Parathyroid adenoma (tissue), 2 donors: ENCODE measurements around the gene FUT6.

Experiments
- H2AFZ ChIP-seq: fragments of 300-600 bp; sonication (generic); one replicate; pipeline ENCODE4 v1.7.0; 2017; ENCODE audit warnings: antibody characterized with exemption, mild to moderate bottlenecking
- H3K27ac ChIP-seq: fragments of 300-600 bp; sonication (generic); one replicate; pipeline ENCODE4 v1.7.0; 2017
- H3K27me3 ChIP-seq: fragments of 300-600 bp; sonication (generic); one replicate; pipeline ENCODE4 v1.7.0; 2017; ENCODE audit warnings: low read length; ENCODE audit not compliant: control insufficient read depth, insufficient read depth
- H3K36me3 ChIP-seq: fragments of 300-600 bp; sonication (generic); one replicate; pipeline ENCODE4 v1.7.0; 2017; ENCODE audit warnings: low read length; ENCODE audit not compliant: control insufficient read depth, insufficient read depth
- H3K4me1 ChIP-seq: fragments of 300-600 bp; sonication (generic); one replicate; pipeline ENCODE4 v1.7.0; 2017; ENCODE audit warnings: control low read depth
- H3K4me2 ChIP-seq: fragments of 300-600 bp; sonication (generic); one replicate; pipeline ENCODE4 v1.7.0; 2017; ENCODE audit warnings: low read length
- H3K4me3 ChIP-seq: fragments of 300-600 bp; sonication (generic); one replicate; pipeline ENCODE4 v1.7.0; 2017; ENCODE audit warnings: low read depth, low read length
- H3K79me2 ChIP-seq: fragments of 300-600 bp; sonication (generic); one replicate; pipeline ENCODE4 v1.7.0; 2017; ENCODE audit warnings: control low read depth
- H3K9ac ChIP-seq: fragments of 300-600 bp; sonication (generic); one replicate; pipeline ENCODE4 v1.7.0; 2017; ENCODE audit warnings: mild to moderate bottlenecking
- H3K9me3 ChIP-seq: fragments of 300-600 bp; sonication (generic); one replicate; pipeline ENCODE4 v1.7.0; 2017; ENCODE audit warnings: low read length; ENCODE audit not compliant: control insufficient read depth
- TF ChIP-seq, protein P1 (sequence below): fragments of 300-600 bp; sonication (generic); IDR thresholded peaks from one replicate; pipeline ENCODE4 v1.7.0; 2017; ENCODE audit warnings: antibody characterized with exemption, mild to moderate bottlenecking
- donor health status: primary hyperparathyroidism.

The FUT6 gene

DNA sequence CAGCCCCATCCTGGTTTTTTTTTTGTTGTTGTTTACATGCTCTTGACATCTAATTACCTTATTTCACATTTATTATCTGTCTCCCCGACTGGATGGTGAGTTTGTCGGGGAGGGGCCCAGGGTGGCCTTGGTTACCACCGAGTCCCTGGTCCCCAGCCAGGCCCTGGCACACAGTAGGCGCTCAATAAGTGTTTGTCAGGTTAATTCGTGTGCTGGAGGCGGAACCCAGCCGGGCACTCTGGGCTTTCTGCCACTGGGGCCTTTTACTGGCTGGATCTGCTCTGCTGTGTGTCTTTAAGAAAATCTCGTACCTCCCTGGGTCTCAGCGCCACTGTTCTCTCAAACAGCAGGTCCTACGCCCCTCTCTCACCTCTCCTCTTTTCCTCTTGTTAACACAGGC, 30.0 kb downstream of the FUT6 start:
- Histone ChIP-seq H3K9ac (no peak overlapping the region), H3K4me3 (no peak overlapping the region), H3K4me2 (no peak overlapping the region), H3K4me1 (no peaks in the 10 kb centered on the region), H3K27me3 (no peaks in the 10 kb centered on the region), H3K36me3 (no peaks in the 10 kb centered on the region), H3K9me3 (no peaks in the 10 kb centered on the region), H2AFZ (no peak overlapping the region), H3K79me2 (no peaks in the 10 kb centered on the region), H3K27ac (no peak overlapping the region)
- TF ChIP-seq, protein P1, sequence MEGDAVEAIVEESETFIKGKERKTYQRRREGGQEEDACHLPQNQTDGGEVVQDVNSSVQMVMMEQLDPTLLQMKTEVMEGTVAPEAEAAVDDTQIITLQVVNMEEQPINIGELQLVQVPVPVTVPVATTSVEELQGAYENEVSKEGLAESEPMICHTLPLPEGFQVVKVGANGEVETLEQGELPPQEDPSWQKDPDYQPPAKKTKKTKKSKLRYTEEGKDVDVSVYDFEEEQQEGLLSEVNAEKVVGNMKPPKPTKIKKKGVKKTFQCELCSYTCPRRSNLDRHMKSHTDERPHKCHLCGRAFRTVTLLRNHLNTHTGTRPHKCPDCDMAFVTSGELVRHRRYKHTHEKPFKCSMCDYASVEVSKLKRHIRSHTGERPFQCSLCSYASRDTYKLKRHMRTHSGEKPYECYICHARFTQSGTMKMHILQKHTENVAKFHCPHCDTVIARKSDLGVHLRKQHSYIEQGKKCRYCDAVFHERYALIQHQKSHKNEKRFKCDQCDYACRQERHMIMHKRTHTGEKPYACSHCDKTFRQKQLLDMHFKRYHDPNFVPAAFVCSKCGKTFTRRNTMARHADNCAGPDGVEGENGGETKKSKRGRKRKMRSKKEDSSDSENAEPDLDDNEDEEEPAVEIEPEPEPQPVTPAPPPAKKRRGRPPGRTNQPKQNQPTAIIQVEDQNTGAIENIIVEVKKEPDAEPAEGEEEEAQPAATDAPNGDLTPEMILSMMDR = no peak

DNA sequence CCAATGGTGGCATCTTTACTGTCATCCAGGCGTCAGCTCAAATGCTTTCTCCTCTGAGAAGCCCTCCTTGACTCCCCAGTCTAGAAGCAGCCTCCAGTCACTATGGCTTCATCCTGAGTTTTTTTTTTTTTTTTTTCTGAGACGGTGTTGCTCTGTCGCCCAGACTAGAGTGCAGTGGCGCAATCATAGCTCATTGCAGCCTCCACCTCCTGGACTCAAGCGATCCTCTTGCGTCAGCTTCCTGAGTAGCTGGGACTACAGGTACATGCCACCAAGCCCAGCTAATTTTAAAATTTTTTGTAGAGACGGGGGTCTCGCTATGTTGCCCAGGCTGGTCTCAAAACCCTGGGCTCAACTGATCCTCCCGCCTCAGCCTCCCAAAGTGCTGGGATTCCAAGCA, 30.4 kb downstream of the FUT6 start:
- Histone ChIP-seq H3K27ac (no peak overlapping the region), H3K4me2 (no peak overlapping the region), H3K4me3 (no peak overlapping the region), H3K79me2 (no peaks in the 10 kb centered on the region), H3K9me3 (no peaks in the 10 kb centered on the region), H3K9ac (no peak overlapping the region), H3K36me3 (no peaks in the 10 kb centered on the region), H3K4me1 (no peaks in the 10 kb centered on the region), H2AFZ (no peak overlapping the region), H3K27me3 (no peaks in the 10 kb centered on the region)
- TF ChIP-seq, protein P1 = no peak

DNA sequence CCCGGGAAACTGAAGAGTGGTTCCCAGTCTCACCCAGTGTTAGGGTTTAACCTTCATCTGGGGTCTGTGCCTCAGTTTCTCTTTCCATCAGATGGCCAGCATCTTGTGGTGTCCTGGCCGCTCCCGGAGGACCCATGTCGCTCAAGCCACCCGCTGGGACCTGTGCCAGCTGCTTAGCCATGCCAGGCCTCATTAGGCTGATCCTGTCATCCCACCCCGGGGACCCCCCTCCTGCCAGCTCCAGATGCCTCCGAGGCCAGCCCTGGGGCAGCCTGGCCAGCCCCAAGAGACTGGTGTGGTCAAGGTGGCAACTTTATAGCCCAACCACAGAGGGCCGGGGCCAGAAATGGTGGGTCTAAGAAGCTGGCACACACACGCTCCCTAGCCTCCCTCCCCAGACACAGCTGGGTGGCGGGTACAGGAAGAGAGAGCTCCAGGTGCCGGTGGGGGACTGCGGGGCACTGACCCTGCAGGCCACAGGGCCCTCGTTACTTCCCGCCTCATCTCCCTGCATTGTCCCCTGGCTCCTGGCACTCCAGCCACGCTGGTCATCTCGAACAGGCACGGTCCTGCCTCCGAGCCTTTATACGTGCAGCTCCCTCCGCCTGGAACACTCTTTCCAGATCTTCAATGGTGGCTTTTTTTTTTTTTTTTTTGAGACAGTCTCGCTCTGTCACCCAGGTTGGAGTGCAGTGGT, 31.2 kb downstream of the FUT6 start:
- no peak overlapping the region for H3K9ac ChIP-seq
- no peaks in the 10 kb centered on the region for H3K79me2 ChIP-seq
- no peaks in the 10 kb centered on the region for H3K27me3 ChIP-seq
- no peak overlapping the region for H3K4me2 ChIP-seq
- no peak overlapping the region for H3K4me3 ChIP-seq
- H3K36me3 ChIP-seq = no peaks in the 10 kb centered on the region
- no peaks in the 10 kb centered on the region for H3K9me3 ChIP-seq
- no peak overlapping the region for H2AFZ ChIP-seq
- H3K4me1 ChIP-seq = peaks cover 2% of the 10 kb centered on the region
- H3K27ac ChIP-seq = no peak overlapping the region
- TF ChIP-seq, protein P1 = no peak

DNA sequence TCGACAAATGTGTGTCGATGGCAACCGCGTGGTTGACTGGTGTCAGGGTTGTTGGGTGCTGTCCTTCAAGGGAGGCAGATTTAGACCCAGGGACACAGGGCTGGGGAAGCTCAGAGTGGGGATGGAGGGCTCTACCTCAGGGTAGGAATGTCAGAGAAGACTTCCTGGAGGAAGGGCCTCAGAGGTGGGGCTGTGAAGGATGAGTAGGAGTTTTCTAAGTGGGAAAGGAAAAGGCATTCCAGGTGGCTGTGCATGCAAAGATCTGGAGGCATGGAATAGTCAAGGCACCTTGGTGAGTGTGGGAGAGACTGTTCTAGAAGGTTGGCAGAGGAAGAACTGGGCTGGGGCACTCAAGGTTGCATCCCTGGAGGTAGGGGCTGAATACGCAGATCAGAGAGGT, 32.6 kb downstream of the FUT6 start:
- peaks cover 2% of the 10 kb centered on the region for H3K4me1 ChIP-seq
- H3K79me2 ChIP-seq = no peaks in the 10 kb centered on the region
- no peak overlapping the region for H2AFZ ChIP-seq
- no peaks in the 10 kb centered on the region for H3K36me3 ChIP-seq
- no peak overlapping the region for H3K9ac ChIP-seq
- no peaks in the 10 kb centered on the region for H3K9me3 ChIP-seq
- H3K27ac ChIP-seq = no peak overlapping the region
- TF ChIP-seq, protein P1 = no peak
- no peak overlapping the region for H3K4me2 ChIP-seq
- H3K4me3 ChIP-seq = no peak overlapping the region
- H3K27me3 ChIP-seq = no peaks in the 10 kb centered on the region

DNA sequence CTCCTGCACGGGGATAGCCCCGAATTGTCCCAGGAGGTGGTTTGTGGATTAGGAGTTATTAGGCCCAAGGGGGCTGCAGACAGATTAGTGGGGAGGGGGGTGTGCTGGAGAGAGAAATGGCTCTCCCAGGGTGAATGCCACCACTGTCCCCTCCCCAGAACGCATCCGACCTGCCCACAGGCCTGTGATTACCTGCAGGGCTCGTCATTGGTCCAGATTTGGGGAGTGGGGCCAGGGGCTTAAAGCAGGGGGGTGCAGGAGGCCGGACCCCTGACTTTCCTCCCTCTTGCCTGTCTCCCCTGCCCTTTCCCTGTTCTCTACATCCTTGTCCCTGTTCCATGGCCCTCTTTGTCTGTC, 33.4 kb downstream of the FUT6 start:
- Histone ChIP-seq H3K4me2 (peak overlapping the region; percentile 60), H3K9ac (no peak overlapping the region), H3K27me3 (no peaks in the 10 kb centered on the region), H2AFZ (peak overlapping the region; percentile 79), H3K4me3 (peak overlapping the region; percentile 43), H3K79me2 (no peaks in the 10 kb centered on the region), H3K27ac (no peak overlapping the region), H3K36me3 (no peaks in the 10 kb centered on the region), H3K9me3 (no peaks in the 10 kb centered on the region), H3K4me1 (peaks cover 2% of the 10 kb centered on the region)
- TF ChIP-seq, protein P1 = no peak
